GM18498 (cell line): ENCODE results near the gene UNC5B.
"Not testable (repeated sequence)": the region's sequence is repeated elsewhere in the genome, so short reads cannot be mapped to it uniquely, and the experiment has no call there.

Experiments
- ATAC-seq: cut with Tn5 transposase; IDR thresholded peaks from one replicate; pipeline ENCODE4 v1.9.1; 2021; ENCODE audit warnings: mild to moderate bottlenecking, moderate library complexity; ENCODE audit not compliant: unreplicated experiment

Gene UNC5B

DNA sequence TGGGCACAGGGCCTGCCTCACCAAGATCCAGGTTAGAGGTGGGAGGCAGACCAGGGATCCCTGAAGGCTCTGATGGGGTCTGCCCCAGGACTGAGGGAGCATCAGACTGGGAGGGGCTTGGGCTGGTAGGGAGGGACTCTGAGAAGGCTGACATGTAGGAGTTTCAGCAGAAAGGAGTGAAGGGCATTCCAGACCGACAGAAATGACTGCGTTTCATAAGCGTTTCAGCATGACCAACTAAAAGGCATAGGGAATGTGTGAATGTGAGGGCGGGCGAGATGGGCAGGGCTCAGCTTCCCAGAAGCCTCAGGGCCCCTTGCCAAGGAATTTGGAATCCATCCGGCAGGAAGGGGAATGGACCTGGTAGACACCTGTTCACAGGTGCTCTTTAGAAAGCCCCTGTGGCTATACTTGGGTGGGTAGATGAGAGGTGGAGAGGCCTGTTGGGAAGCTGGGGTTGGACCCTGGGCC lies 81.8 kb downstream of the UNC5B start:
- no peak for ATAC-seq

DNA sequence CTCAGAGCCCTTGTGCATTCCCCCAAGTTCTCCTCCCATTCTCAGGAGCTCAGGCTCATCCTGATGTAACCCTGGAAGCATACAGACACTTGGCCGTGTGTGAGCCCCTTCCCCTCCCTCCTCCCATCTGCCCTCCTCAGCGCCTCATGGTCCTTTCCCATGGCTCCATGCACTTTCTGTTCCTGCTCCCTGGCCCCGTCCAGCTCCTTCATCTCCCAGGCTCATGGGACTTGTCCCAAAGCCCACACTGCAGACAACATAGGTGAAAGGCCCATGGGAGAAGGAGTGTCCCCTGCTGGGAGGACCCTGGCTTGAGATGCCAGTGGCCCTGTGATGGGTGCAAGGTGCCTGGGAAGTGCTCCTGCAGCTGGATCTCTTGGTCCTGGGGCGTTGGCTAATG lies 82.5 kb downstream of the UNC5B start:
- ATAC-seq: no peak

DNA sequence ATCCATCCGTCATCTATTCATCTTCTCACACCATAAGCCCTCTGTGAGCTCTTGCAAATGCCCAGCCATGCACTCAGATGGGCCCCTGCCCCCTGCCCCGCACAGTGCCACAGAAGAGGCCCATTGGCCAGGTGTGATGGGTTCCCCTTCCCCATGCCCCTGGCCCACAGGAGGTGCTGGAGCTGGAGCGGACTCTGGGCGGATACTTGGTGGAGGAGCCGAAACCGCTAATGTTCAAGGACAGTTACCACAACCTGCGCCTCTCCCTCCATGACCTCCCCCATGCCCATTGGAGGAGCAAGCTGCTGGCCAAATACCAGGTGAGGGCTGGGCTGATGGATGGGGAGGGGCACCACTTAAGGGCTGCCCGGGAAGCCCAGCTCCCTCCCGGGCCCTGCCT lies 83.3 kb downstream of the UNC5B start:
- no peak for ATAC-seq

DNA sequence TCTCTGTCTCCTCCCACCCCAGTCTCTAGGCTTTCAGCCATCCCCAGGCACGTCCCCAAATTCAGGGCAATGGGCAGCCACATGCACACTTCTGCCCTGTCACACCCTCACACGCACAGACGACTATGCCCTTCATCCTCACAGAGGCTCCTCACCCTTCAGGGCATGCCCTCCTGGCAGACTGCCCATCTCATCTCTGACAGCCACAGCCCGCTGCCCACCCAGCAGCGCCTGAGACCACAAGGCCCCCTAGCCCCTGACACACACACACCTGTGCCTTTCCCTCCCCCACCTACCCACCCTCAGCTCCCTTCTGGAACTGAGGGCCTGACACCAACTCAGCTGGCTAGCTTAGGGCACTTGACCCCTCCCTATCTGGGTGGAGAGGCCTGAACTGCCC lies 83.7 kb downstream of the UNC5B start:
- no peak for ATAC-seq

DNA sequence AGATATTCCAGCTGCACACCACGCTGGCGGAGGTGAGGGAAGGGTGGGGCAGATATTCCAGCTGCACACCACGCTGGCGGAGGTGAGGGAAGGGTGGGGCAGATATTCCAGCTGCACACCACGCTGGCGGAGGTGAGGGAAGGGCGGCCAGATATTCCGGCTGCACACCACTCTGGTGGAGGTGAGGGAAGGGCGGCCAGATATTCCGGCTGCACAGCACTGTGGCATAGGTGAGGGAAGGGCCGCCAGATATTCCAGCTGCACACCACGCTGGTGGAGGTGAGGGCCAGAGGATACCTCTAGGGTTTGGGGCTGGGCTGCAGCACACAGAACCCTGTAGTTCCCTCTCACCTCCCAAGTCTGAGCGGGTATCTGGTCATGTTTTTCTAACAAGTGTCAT lies 84.4 kb downstream of the UNC5B start:
- ATAC-seq: not testable (repeated sequence)

DNA sequence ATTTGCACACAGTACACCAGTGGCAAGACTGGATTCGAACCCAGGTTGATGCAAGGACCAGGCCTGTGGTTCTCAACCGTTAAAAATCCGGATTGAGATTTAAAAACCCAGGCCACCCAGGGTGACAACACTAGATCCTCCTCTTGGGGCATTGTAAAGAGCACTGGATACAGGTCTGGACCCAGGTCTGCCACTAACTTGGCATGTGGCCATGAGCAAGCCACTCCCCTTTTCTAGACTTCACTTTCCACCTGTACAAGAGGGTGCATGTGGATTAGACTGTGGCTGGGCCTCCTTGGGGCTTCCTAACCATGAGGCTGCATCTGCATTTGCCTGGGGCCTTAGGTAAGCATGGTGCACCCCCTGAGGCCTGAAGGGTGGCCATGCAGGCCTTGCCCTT lies 85.0 kb downstream of the UNC5B start:
- ATAC-seq: no peak

DNA sequence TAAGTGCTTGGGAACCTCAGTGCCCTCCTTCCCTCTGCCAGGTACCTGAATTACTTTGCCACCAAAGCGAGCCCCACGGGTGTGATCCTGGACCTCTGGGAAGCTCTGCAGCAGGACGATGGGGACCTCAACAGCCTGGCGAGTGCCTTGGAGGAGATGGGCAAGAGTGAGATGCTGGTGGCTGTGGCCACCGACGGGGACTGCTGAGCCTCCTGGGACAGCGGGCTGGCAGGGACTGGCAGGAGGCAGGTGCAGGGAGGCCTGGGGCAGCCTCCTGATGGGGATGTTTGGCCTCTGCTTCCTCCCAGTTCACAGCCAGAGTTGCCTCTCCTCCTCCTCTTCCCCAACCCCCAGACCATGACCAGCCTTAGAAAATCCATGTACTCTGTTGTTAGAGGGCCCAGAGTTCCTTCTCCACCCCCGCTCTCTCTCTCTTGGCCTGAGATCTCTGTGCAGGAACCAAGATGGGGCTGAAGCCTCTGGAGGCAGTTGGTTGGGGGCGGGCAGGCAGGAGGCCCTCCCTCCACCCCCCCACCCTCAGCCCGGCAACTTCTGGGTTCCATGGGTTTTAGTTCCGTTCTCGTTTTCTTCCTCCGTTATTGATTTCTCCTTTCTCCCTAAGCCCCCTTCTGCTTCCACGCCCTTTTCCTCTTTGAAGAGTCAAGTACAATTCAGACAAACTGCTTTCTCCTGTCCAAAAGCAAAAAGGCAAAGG lies 86.9 kb downstream of the UNC5B start:
- no peak for ATAC-seq

DNA sequence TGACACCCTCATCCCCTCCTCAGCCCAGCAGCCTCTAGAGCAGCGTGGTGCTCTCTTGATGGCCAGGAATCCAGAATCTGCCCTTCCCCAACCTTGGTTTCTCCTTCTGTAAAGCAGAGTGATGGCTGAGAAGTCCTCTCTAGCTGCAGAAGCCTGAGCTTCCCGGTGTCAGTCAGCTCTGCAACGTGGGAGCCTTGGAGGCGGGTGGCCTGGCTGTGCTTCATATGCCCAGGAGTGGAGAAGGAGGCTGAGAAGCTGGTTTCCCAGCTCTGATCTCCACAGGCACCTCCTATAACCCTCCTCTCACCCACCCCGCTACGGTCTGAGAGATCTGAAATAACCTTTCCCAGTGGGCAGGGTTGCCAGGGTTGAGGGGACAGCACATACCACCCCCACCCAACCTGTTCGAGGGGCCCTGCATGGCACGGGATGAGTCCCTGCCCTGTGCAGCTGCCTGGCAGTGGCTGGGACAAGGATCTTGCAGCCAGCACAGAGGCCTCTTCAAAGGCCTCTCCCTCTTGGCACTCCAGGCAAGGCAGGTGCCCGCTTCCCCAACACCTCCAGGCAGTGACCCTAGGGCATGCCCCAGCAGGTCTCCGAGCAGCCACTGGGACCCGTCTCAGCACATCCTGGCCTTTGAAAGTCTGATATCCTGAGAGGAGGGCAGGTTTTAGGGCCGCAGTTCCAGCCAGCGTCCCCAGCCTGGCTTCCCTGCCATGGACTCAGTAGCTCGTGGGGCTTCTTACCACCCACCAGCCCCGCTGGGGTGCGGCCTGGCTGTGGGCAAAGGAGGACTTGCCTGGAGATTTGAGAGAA lies 88.4 kb downstream of the UNC5B start:
- ATAC-seq: no peak

DNA sequence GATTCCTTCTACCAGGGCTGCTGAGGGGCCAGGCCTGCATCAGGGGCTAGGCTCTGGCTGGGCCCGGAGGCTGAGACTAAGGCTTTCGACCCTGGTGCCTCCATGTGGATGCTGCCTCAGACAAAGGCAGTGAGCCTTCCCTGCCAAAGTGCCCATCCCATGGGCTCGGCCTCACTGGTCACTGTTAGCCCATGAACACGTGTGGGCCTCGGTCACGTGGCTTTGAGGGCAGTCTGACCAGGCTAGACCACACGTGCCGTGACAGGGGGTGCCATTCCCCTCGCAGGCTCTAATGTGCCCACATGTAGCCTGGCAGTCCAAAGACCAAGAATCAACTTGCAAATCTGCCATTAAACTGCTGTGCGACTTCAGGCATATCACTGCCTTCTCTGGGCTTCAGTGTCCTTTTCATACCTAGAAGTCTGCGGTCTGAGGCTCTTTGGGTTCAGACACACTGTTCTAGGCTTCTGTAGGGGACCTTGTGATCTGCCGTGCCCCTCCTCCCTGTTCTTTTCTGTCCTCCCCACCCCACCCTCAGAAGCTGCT lies 89.1 kb downstream of the UNC5B start:
- no peak for ATAC-seq

DNA sequence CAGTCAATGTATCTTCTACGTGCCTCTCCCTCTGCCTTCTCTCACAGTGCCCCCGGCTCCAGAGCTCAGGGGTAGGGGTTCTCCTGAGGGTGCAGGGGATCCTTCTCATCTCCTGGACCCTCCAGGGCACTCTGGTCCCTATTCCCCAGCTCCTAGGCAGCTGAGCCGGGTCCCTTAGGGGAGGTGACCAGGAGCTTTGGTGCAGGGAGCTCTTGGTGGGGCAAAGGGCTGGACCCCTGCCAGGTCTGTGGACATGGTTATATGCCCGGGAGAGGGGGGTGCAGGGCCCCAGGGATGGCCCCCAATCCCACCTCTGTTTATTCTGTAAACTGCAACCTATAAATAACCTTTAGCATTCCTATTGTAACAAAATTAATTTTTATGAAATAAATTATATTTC lies 90.1 kb downstream of the UNC5B start:
- ATAC-seq: no peak

DNA sequence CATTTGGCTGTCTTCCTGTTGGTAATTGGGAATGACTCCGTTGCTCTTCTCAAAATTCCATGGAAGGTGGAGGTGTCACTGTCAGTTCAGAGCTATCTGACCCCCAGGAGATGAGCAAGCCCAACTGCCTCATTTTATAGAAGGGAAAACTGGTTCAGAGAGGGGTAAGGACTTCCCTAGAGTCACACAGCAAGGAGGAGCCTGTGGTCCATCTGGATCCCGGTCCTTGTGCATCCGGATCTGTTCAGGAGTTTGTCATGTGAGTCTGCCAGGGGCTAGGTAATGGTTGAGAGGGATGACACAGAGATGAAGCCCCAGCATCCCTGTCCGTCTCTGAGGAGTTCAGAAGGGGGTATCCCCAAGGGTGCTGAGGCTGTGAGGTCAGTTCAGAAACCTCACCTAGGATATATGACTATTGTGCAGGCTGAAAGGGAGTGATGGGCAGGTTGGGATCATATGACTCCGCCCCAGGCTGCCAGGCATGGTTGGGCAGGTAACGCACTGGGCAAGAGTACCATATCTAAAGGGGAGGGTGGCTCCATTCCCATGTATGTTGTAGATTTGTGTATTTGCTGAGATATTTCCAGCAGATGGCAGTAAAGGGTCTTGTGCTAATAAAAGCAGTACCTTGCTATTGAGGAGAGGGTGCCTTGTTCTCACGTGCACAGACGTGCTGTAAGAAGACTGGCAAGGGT lies 90.7 kb downstream of the UNC5B start:
- ATAC-seq: no peak

DNA sequence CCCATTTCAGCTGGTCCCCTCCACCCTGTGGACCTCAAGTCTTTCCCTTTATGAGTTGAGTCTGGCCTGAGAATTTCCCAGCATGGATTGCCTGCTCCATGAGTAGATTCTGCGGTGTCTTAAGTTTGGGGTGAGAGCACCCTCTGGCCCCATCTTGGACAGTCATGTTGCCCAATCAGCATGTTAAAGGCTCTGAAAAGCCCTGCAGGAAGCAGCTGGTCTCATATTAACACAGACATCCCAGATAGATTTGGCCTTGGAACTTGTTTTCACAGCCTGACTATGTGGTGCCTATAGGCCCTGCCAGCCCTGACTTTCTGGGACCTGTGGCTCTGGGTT lies 91.2 kb downstream of the UNC5B start:
- ATAC-seq: no peak

DNA sequence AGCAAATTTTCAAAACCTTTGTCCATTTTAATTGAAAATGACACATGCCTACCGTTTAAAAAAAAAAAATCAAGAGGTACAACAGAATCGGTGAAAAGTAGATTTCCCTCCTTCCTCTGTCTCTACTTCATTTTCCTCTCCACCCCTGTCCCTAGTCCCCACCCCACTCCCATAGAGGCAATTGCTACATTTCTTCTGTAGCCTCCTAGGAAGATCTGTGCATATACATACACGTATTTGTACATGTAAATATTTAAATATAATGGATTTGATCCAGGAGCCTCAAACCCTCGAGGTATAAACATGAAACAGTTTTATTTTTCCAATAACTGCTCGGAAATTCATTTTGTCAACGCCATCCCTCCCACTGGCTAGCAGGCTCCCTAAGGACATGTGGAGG lies 92.5 kb downstream of the UNC5B start:
- ATAC-seq: no peak

DNA sequence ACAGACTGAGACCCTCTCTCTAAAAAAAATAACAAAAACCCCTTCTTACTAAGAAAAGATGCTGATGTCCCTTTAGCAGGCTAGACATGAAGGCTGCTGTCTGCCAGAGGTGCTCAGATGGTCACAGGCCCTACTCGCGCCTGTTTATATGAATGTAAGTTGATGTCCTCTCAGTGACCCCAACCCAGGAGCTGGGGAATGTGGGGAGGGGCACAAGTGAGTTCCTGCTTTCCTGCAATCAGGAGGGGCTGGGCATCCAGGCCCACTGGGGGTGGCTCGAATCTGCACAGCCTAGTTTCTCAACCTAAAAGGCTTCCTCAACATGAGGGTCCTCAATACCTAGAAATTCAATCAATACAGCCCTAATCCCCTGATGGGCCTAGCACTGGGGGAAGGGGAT lies 94.6 kb downstream of the UNC5B start:
- ATAC-seq: no peak

DNA sequence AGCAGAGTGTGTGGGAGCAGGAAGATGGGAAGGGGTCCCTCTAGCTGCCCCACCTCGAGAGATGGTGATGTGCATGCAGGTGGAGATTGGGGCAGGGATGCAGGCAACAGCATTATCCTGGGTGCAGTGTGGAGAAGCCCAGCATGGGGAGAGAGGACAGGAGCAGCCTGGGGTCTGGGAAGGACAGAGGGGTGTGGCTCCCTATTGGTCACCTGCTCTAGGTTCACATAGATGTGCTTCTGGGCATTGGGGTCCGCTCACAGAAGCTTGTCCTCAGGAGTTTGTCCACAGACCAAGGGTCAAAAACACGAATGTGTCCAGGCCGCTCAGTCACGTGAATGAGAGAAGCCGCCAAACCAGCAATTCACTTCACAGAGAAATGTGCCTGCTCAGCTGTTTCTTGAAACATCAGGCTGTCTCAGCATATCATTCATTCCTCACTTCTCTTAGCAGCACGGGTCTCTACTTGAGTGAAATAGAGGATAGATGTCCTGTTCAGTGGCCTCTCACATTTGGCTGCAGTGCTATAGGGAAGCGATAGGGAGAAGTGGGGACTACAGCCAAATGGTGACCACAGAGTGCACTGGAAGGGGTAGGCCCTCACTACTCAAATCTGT lies 95.2 kb downstream of the UNC5B start:
- no peak for ATAC-seq

DNA sequence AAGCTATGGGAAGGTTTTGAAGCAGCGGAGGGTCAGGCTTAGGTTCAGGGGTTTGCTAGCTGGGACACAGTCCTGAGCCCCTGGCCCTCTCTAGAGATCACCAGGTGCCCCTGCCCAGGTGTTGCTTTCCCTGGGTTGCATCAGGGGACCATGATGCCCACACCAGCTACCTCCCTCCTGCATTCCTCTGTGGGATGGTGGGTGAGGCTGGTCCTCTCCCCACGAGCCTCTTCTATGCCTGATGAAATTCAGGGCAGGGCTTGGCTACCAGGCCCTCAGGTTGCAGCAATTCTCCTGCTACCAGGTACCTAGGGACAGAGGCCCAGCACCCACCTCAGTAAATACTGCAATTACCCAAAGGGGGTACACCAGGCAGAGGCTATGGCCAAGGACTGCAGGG lies 95.9 kb downstream of the UNC5B start:
- ATAC-seq: no peak

DNA sequence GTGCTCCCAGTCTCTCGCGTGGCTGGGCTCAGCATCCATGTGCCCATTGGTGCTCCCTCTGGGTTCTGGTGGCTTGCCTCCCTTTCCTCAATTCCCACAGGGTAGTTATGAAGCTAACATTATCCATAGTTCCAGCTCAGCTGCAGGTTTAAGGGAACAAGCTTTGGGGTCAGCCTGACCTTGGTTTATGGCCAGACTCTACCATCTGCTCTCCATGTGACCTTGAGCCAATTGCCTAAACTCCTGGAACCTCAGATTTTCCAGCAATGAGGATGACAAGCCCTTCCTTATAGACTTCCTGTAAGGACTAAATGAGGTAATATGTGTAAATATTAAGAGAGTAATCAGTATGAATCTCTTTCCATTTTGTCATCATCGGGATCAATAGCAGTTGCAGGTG lies 96.6 kb downstream of the UNC5B start:
- no peak for ATAC-seq

DNA sequence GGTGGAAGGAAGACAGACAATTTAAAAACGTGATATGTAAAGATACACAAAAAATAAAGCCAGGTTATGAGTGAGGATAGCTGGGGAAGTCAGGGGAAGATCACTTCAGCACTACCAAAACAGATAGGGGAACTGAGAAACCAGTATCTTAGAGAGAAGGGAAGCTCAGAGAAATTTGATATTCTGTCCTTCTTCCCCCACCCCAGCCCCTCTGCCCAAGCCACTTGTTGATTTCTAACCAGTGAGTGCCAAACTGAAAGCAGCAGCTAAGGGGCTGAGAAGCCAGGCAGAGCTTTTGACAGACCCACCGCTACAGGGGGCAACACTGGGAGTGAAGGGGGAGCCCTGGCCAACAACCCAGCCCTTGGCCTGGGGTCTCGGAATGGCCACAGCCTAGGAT lies 97.5 kb downstream of the UNC5B start:
- no peak for ATAC-seq

DNA sequence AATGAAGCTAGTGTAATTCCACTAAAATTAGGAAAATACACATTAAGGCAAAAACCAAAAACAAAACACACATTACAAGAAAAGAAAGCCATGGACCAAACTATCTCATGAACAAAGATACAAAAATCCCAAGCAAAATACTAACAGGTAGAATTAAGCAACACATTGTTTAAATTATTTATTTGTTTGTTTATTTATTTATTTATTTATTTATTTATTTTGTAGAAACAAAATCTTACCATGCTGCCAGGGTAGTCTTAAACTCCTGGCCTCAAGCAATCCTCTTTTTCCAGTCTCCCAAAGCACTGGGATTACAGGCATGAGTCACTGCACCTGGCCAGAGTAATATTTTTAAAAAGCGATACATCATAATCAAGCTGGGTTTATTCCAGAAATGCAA lies 99.8 kb downstream of the UNC5B start:
- no peak for ATAC-seq

DNA sequence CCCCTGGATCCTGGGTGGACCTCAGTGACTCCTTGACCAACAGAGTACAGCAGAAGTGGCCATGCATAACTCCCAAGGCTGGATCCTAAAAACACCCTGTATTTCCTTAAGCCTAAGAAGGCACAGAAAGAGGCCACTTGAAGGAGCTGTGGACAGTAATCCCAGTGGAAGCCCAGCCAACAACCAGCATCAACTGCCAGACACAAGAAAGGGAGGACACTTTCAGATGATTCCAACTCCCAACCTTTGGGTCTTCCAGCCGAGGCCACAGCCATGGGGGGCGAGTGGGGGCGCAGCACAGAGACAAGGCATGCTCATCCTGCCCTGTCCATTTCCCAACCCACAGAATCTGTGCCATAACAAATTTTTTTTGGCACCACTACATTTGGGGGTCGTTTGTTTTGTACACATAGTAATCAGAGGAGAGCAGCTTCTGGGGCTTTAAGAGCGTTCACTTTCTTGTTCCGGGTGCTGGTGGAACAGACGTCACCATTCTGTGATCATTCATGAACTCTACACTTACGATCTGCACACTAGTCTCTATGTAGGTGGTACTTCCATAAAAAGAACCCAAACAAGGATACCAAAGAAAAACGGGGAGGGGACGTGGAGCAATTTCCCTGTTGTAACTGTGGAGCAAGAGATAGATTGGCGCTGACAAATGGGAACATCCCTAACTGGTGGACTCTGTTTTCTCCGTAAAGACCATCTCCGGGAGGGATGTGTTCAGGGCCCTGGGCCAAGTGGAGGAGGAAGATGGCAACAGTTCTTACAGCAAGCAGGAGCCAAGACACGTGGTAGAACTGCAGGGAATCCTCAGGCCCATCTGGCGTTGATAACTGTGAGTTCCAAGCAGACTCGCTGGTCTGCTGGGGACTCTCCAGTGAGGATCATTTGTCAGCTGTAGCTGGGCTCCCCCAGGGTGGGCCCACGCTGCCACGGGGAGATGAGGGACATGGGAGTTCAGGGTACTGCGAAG lies 100.7 kb downstream of the UNC5B start:
- no peak for ATAC-seq
